Body of pancreas (tissue), 4 donors: ENCODE measurements around the gene KDR.

Experiments used
- CTCF ChIP-seq, 7 experiments: fragments of 450-650 bp in 4 of 7; fragments of 200-600 bp in 3 of 7; sonication (generic) in 3 of 7; IDR thresholded peaks; one replicate each; pipeline ENCODE4 v1.5.1; 2016 to 2019; ENCODE audit warnings: antibody characterized with exemption in 7 of 7
- POLR2A ChIP-seq, 3 donors: fragments of 450-650 bp; IDR thresholded peaks; one replicate each; pipeline ENCODE4 v1.6.1; 2016; ENCODE audit warnings: antibody characterized with exemption in 3 of 3, mild to moderate bottlenecking in 2 of 3

GRCh38 chr4:55124322-55125076, 896 bp downstream of the KDR start:
- TF ChIP-seq CTCF (IDR thresholded peaks at IDR 0.05) (no peak), POLR2A (IDR thresholded peaks at IDR 0.05) (no peak)
